Liver (tissue), 9 donors: ENCODE data around the gene SV2B. TPM values are rescaled to one million over a fixed set of nuclear protein-coding genes. Genes with fewer than 3 reads are reported as not detected.

Source experiments
- DNase-seq: peaks from one replicate; pipeline ENCODE4 v3.0.0-alpha.2; 2017; ENCODE audit warnings: low spot score
- H3K27ac ChIP-seq, 2 donors: one replicate each; pipeline ENCODE4 v1.7.0; 2013; ENCODE audit warnings: inconsistent platforms in 2 of 2, low read length in 2 of 2, control low read depth in 1 of 2, low read depth in 1 of 2, mild to moderate bottlenecking in 1 of 2
- H3K27me3 ChIP-seq, 4 donors: one replicate each; pipeline versions ENCODE4 v1.6.1 to v1.7.0; 2013; ENCODE audit warnings: low read length in 3 of 4, inconsistent platforms in 1 of 4, mild to moderate bottlenecking in 1 of 4, moderate library complexity in 1 of 4; ENCODE audit not compliant: control insufficient read depth in 4 of 4, insufficient read depth in 4 of 4
- H3K36me3 ChIP-seq, 4 donors: one replicate each; pipeline versions ENCODE4 v1.6.1 to v1.7.0; 2013; ENCODE audit warnings: low read length in 3 of 4, mild to moderate bottlenecking in 3 of 4, low read depth in 1 of 4, moderate library complexity in 1 of 4; ENCODE audit not compliant: control insufficient read depth in 4 of 4, insufficient read depth in 3 of 4
- H3K4me1 ChIP-seq, 4 donors: one replicate each; pipeline versions ENCODE4 v1.6.1 to v1.7.0; 2013; ENCODE audit warnings: low read length in 3 of 4, mild to moderate bottlenecking in 3 of 4, moderate library complexity in 1 of 4; ENCODE audit not compliant: control insufficient read depth in 4 of 4, insufficient read depth in 4 of 4
- H3K4me3 ChIP-seq, 3 donors: one replicate each; pipeline versions ENCODE4 v1.6.1 to v1.7.0; 2013; ENCODE audit warnings: low read length in 3 of 3, control low read depth in 1 of 3, low read depth in 1 of 3, mild to moderate bottlenecking in 1 of 3
- H3K9ac ChIP-seq, 2 donors: one replicate each; pipeline ENCODE4 v1.7.0; 2013; ENCODE audit warnings: low read length in 2 of 2, mild to moderate bottlenecking in 2 of 2, moderate library complexity in 2 of 2, control low read depth in 1 of 2, low read depth in 1 of 2
- H3K9me3 ChIP-seq, 4 donors: one replicate each; pipeline versions ENCODE4 v1.6.1 to v1.7.0; 2013; ENCODE audit warnings: low read length in 3 of 4; ENCODE audit not compliant: control insufficient read depth in 4 of 4
- FOXA1 ChIP-seq: IDR thresholded peaks from 2 replicates; pipeline ENCODE4 v1.6.1; 2016; ENCODE audit warnings: antibody characterized with exemption
- FOXA2 ChIP-seq: IDR thresholded peaks from 2 replicates; pipeline ENCODE4 v1.6.1; 2016; ENCODE audit warnings: antibody characterized with exemption
- GABPA ChIP-seq, 2 donors: IDR thresholded peaks in 1 of 2; conservative IDR thresholded peaks in 1 of 2; 2 replicates each; pipeline ENCODE4 v1.6.1; 2016; ENCODE audit warnings: antibody characterized with exemption in 2 of 2, mild to moderate bottlenecking in 1 of 2, moderate library complexity in 1 of 2
- HNF4A ChIP-seq, 2 donors: conservative IDR thresholded peaks; 2 replicates each; pipeline ENCODE4 v1.6.1; 2016; ENCODE audit warnings: antibody characterized with exemption in 2 of 2, mild to moderate bottlenecking in 2 of 2
- HNF4G ChIP-seq: IDR thresholded peaks from 2 replicates; pipeline ENCODE4 v1.6.1; 2016; ENCODE audit warnings: antibody characterized with exemption
- RAD21 ChIP-seq, 2 donors: IDR thresholded peaks; 2 replicates each; pipeline ENCODE4 v1.6.1; 2016; ENCODE audit warnings: antibody characterized with exemption in 2 of 2, mild to moderate bottlenecking in 2 of 2
- SP1 ChIP-seq: IDR thresholded peaks from 2 replicates; pipeline ENCODE4 v1.6.1; 2018; ENCODE audit warnings: antibody characterized with exemption, mild to moderate bottlenecking
- YY1 ChIP-seq: IDR thresholded peaks from 2 replicates; pipeline ENCODE4 v1.6.1; 2016; ENCODE audit warnings: antibody characterized with exemption, mild to moderate bottlenecking
- WGBS: extraction: QIAGEN DNeasy Blood & Tissue Kit; methylation state at CpG from one replicate; pipeline ENCODE4 v1.1.7; 2013; 5-methylcytosine and 5-hydroxymethylcytosine counted together
- polyA plus RNA-seq, 2 donors: library from polyadenylated mRNA; stranded (reverse) in 1 of 2; unstranded in 1 of 2; fragments of 200-250 nt in 1 of 2; fragments of >200 nt in 1 of 2; fragmentation: Nextera tagmentation in 1 of 2; extraction: Ambion mirVana in 1 of 2; gene quantifications; one replicate each; pipeline versions ENCODE4 v1.2.1 to v1.2.3, GENCODE V29; 2013 to 2015
- total RNA-seq, 2 donors: library from RNA; depleted of rRNA; stranded (reverse); fragments of >200 nt; gene quantifications; one replicate each; pipeline ENCODE4 v1.2.3, GENCODE V29; 2014
- TF ChIP-seq, protein P1 (sequence below): IDR thresholded peaks from 2 replicates; pipeline ENCODE4 v1.6.1; 2016; ENCODE audit warnings: antibody characterized with exemption
- TF ChIP-seq, protein P2 (sequence below): IDR thresholded peaks from 2 replicates; pipeline ENCODE4 v1.6.1; 2016; ENCODE audit warnings: antibody characterized with exemption
- TF ChIP-seq, protein P3 (sequence below): fragments of 150-350 bp; IDR thresholded peaks from 2 replicates; pipeline ENCODE4 v1.5.1; 2017; ENCODE audit warnings: improper control_type of control experiment, low read depth, low read length; ENCODE audit not compliant: missing input control
- TF ChIP-seq, protein P4 (sequence below): IDR thresholded peaks from 2 replicates; pipeline ENCODE4 v1.6.1; 2016; ENCODE audit warnings: antibody characterized with exemption, mild to moderate bottlenecking
- donor health status: healthy.
- donor health status: healthy.
- donor health status: healthy.
- donor health status: healthy.
- donor health status: healthy.

The SV2B gene
- total and polyA plus RNA-seq, 4 donors, result 0.08 to 0.16 (median 0.09) TPM; not detected in 1

DNA sequence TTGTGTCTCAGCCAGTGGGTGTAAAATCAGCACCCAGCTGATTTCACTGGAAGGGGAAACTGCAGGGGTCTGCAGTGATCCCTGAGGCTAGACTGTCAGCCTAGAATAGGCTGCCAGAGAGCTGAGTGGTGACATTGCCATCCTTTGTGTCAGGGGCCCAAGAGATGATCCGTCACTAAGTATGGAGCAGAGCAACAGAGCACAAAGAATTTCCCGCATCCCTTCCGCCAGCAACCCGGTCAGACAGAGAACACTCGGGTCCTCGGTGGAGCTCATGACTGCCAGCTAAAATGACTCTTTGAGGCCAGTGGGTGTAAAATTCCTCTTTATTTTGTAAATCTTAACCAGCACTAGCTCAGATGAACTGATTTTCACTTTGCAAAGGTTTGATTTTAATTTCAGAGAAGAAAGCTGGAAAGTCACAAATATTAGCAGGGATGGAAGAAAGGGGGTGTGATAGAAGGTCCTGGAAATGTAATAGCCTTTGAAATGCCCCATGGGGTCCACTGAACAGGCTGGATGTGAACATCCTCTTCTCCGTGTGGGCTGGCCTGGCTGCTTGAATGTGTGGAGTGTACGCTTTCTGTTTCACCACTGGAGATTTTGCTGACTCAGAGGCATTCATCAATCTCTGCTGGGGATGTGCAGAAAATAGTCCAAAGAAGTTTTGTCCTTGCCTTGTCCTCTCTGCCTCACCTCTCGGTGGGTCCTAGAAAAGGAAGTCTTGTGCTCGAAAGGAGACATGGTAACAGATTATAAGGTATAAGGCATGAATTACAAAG, 138.8 kb downstream of the SV2B start:
- Histone ChIP-seq H3K27ac (no peak overlapping the region), H3K9me3 (no peaks in the 10 kb centered on the region), H3K4me3 (no peak overlapping the region), H3K9ac (no peak overlapping the region), H3K4me1 (no peaks in the 10 kb centered on the region), H3K27me3 (no peaks in the 10 kb centered on the region), H3K36me3 (no peaks in the 10 kb centered on the region)
- 82% methylated on average over 10 of the region's 10 CpGs for WGBS
- TF ChIP-seq HNF4G, result no peak
- no peak for TF ChIP-seq HNF4A (conservative IDR thresholded peaks at IDR 0.05)
- no peak for TF ChIP-seq FOXA1
- TF ChIP-seq SP1, result no peak
- DNase-seq, result no peak

DNA sequence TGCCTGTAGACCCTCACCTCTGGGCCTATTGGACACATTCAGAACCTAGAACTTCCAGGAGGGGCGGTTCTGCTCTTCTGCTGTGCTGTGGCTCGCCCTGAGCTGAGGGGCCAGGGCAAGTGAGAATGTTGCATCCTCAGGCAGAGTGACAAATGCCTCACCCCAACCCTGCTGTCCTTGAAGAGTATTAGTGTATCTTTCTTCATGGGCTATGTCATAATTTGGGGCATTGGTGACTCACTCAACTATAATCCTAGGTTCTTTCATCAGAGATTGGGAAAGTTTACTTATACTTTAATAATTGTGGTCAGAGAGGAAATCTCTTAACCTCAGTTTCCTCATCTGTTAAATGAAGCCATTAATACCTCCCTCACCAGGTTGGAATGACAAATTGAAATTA, 143.8 kb downstream of the SV2B start:
- H3K27ac ChIP-seq, result no peak overlapping the region
- no peaks in the 10 kb centered on the region for H3K27me3 ChIP-seq
- DNase-seq, result no peak
- no peak overlapping the region for H3K4me3 ChIP-seq
- no peaks in the 10 kb centered on the region for H3K4me1 ChIP-seq
- H3K36me3 ChIP-seq, result no peaks in the 10 kb centered on the region
- no peak overlapping the region for H3K9ac ChIP-seq
- WGBS, result 84% methylated on average over 2 of the region's 2 CpGs
- H3K9me3 ChIP-seq, result no peaks in the 10 kb centered on the region
- TF ChIP-seq, protein P1, sequence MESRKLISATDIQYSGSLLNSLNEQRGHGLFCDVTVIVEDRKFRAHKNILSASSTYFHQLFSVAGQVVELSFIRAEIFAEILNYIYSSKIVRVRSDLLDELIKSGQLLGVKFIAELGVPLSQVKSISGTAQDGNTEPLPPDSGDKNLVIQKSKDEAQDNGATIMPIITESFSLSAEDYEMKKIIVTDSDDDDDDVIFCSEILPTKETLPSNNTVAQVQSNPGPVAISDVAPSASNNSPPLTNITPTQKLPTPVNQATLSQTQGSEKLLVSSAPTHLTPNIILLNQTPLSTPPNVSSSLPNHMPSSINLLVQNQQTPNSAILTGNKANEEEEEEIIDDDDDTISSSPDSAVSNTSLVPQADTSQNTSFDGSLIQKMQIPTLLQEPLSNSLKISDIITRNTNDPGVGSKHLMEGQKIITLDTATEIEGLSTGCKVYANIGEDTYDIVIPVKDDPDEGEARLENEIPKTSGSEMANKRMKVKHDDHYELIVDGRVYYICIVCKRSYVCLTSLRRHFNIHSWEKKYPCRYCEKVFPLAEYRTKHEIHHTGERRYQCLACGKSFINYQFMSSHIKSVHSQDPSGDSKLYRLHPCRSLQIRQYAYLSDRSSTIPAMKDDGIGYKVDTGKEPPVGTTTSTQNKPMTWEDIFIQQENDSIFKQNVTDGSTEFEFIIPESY, result no peak
- no peak for TF ChIP-seq RAD21 (IDR thresholded peaks at IDR 0.05)
- TF ChIP-seq, protein P2, sequence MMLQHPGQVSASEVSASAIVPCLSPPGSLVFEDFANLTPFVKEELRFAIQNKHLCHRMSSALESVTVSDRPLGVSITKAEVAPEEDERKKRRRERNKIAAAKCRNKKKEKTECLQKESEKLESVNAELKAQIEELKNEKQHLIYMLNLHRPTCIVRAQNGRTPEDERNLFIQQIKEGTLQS, result no peak
- TF ChIP-seq, protein P3, sequence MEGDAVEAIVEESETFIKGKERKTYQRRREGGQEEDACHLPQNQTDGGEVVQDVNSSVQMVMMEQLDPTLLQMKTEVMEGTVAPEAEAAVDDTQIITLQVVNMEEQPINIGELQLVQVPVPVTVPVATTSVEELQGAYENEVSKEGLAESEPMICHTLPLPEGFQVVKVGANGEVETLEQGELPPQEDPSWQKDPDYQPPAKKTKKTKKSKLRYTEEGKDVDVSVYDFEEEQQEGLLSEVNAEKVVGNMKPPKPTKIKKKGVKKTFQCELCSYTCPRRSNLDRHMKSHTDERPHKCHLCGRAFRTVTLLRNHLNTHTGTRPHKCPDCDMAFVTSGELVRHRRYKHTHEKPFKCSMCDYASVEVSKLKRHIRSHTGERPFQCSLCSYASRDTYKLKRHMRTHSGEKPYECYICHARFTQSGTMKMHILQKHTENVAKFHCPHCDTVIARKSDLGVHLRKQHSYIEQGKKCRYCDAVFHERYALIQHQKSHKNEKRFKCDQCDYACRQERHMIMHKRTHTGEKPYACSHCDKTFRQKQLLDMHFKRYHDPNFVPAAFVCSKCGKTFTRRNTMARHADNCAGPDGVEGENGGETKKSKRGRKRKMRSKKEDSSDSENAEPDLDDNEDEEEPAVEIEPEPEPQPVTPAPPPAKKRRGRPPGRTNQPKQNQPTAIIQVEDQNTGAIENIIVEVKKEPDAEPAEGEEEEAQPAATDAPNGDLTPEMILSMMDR, result no peak

DNA sequence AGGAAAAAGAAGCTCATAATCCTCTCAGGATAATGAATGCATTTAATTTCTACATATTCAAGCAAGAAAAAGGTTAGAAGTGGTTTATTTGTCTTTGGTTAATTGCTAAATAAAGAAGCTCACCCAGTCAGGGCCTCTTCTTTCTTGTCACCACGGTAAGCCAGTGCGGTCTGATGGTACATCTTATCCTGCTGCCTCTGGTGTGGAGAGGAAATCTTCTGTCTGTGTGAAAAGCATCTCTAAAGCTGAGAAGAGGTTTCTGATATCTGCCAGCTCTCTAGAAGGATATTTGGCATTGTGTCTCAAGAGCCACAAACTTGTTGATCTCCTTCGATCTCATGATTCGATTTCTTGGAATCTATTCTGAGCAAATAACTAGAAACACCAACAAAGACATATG, 144.9 kb downstream of the SV2B start:
- no peak for DNase-seq
- H3K27me3 ChIP-seq, result no peaks in the 10 kb centered on the region
- no peak for TF ChIP-seq HNF4G
- TF ChIP-seq, protein P4, sequence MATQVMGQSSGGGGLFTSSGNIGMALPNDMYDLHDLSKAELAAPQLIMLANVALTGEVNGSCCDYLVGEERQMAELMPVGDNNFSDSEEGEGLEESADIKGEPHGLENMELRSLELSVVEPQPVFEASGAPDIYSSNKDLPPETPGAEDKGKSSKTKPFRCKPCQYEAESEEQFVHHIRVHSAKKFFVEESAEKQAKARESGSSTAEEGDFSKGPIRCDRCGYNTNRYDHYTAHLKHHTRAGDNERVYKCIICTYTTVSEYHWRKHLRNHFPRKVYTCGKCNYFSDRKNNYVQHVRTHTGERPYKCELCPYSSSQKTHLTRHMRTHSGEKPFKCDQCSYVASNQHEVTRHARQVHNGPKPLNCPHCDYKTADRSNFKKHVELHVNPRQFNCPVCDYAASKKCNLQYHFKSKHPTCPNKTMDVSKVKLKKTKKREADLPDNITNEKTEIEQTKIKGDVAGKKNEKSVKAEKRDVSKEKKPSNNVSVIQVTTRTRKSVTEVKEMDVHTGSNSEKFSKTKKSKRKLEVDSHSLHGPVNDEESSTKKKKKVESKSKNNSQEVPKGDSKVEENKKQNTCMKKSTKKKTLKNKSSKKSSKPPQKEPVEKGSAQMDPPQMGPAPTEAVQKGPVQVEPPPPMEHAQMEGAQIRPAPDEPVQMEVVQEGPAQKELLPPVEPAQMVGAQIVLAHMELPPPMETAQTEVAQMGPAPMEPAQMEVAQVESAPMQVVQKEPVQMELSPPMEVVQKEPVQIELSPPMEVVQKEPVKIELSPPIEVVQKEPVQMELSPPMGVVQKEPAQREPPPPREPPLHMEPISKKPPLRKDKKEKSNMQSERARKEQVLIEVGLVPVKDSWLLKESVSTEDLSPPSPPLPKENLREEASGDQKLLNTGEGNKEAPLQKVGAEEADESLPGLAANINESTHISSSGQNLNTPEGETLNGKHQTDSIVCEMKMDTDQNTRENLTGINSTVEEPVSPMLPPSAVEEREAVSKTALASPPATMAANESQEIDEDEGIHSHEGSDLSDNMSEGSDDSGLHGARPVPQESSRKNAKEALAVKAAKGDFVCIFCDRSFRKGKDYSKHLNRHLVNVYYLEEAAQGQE, result no peak
- TF ChIP-seq GABPA (IDR thresholded peaks at IDR 0.05 in 1 of 2, conservative IDR thresholded peaks at IDR 0.05 in 1 of 2), result no peak
- TF ChIP-seq, protein P3, result no peak
- no peak for TF ChIP-seq YY1
- no peak for TF ChIP-seq FOXA2

More for the DNA sequence above, 144.9 kb downstream of the SV2B start:
- H3K36me3 ChIP-seq, result no peaks in the 10 kb centered on the region
- no peak overlapping the region for H3K4me3 ChIP-seq
- 94% methylated on average over 4 of the region's 4 CpGs for WGBS
- no peak overlapping the region for H3K9ac ChIP-seq
- H3K9me3 ChIP-seq, result no peaks in the 10 kb centered on the region
- no peaks in the 10 kb centered on the region for H3K4me1 ChIP-seq
- no peak overlapping the region for H3K27ac ChIP-seq
